ENCODE data around the gene CELF5.
"Not testable (repeated sequence)": the region's sequence is repeated elsewhere in the genome, so short reads cannot be mapped to it uniquely, and the experiment has no call there.

Gene CELF5

GRCh38 chr19:3292958-3293529, 68.6 kb downstream of the CELF5 start:
- no peak for DNase-seq (ENCODE audit: low read depth)

GRCh38 chr19:3293560-3293959, 69.1 kb downstream of the CELF5 start:
- no peak for DNase-seq (ENCODE audit: low read depth)

GRCh38 chr19:3294080-3294850, 69.8 kb downstream of the CELF5 start:
- DNase-seq (ENCODE audit: low read depth) = no peak

GRCh38 chr19:3295581-3295980, 71.1 kb downstream of the CELF5 start:
- no peak for DNase-seq (ENCODE audit: low read depth)

- DNase-seq (ENCODE audit: low read depth) = no peak
These were observed 71.6 kb downstream of the CELF5 start for GRCh38 chr19:3296034-3296433.

GRCh38 chr19:3296446-3296845, 72.0 kb downstream of the CELF5 start:
- no peak for DNase-seq (ENCODE audit: low read depth)

GRCh38 chr19:3298853-3299449, 74.5 kb downstream of the CELF5 start:
- no peak for DNase-seq (ENCODE audit: low read depth)

- not testable (repeated sequence) for DNase-seq (ENCODE audit: low read depth)
These were observed 76.1 kb downstream of the CELF5 start for GRCh38 chr19:3300566-3300965.

GRCh38 chr19:3302755-3303154, 78.3 kb downstream of the CELF5 start:
- no peak for DNase-seq (ENCODE audit: low read depth)

GRCh38 chr19:3304871-3305423, 80.5 kb downstream of the CELF5 start:
- DNase-seq (ENCODE audit: low read depth) = no peak

GRCh38 chr19:3309724-3310123, 85.3 kb downstream of the CELF5 start:
- no peak for DNase-seq (ENCODE audit: low read depth)

GRCh38 chr19:3310280-3310679, 85.8 kb downstream of the CELF5 start:
- no peak for DNase-seq (ENCODE audit: low read depth)

- DNase-seq (ENCODE audit: low read depth) = no peak
These were observed 86.2 kb downstream of the CELF5 start for GRCh38 chr19:3310711-3311110.

- no peak for DNase-seq (ENCODE audit: low read depth)
These were observed 88.7 kb downstream of the CELF5 start for GRCh38 chr19:3313199-3313575.

- no peak for DNase-seq (ENCODE audit: low read depth)
These were observed 90.7 kb downstream of the CELF5 start for GRCh38 chr19:3314962-3315675.

GRCh38 chr19:3315676-3315973, 91.2 kb downstream of the CELF5 start:
- DNase-seq (ENCODE audit: low read depth) = no peak

GRCh38 chr19:3316132-3316648, 91.7 kb downstream of the CELF5 start:
- no peak for DNase-seq (ENCODE audit: low read depth)

- no peak for DNase-seq (ENCODE audit: low read depth)
These were observed 92.3 kb downstream of the CELF5 start for GRCh38 chr19:3316659-3317207.

- DNase-seq (ENCODE audit: low read depth) = no peak
These were observed 95.3 kb downstream of the CELF5 start for GRCh38 chr19:3319643-3320353.

GRCh38 chr19:3320354-3320670, 95.9 kb downstream of the CELF5 start:
- DNase-seq (ENCODE audit: low read depth) = no peak

- DNase-seq (ENCODE audit: low read depth) = no peak
These were observed 96.4 kb downstream of the CELF5 start for GRCh38 chr19:3320853-3321252.

- no peak for DNase-seq (ENCODE audit: low read depth)
These were observed 97.2 kb downstream of the CELF5 start for GRCh38 chr19:3321696-3322095.

All from GM04503 (cell line).